Cardiac fibroblast (primary cell): ENCODE data around the gene RBMS1.

Experiments
- DNase-seq, 2 donors: peaks; one replicate each; pipeline versions ENCODE4 v3.0.0 to v3.0.0-alpha.2; 2010; ENCODE audit warnings: low read depth in 2 of 2
- H3K4me3 ChIP-seq, 2 donors: replicated peaks in 1 of 2; 1 replicate in 1 of 2; 2 replicates in 1 of 2; pipeline ENCODE4 v1.5.1; 2011; ENCODE audit warnings: low read depth in 2 of 2, low read length in 2 of 2, mild to moderate bottlenecking in 2 of 2, moderate library complexity in 1 of 2
- CTCF ChIP-seq: IDR thresholded peaks from one replicate; pipeline ENCODE4 v1.5.1; 2011; ENCODE audit warnings: low read depth, mild to moderate bottlenecking, low read length, inconsistent platforms

Gene RBMS1

GRCh38 chr2:160380000-160380570, 113.5 kb downstream of the RBMS1 start:
- TF ChIP-seq CTCF: no peak
- no peak for DNase-seq
- H3K4me3 ChIP-seq: peak overlapping the region in 1 of 2 donors; percentile 13

DNA sequence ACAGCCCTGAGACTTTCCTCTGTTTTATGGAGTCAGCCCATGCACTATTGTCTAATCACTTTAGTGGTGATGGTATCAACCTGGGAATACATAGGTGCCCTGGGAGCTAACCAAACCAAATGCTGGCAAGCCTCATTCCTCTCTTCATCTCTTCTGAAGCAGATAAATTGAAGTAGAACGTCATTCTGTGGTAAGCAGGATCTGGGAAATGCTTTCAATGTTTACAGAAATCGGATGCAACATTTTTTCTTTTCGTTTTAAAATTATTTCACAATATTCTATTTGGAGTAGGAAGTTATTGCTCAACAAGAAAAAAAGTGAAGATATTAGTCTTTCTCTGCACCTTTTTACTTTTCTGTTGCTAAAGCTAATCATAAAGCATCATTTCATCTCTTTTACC, 114.2 kb downstream of the RBMS1 start:
- no peak for TF ChIP-seq CTCF
- peak; percentile 92 to 95 for DNase-seq
- H3K4me3 ChIP-seq: peak overlapping the region in 1 of 2 donors; percentile 13

DNA sequence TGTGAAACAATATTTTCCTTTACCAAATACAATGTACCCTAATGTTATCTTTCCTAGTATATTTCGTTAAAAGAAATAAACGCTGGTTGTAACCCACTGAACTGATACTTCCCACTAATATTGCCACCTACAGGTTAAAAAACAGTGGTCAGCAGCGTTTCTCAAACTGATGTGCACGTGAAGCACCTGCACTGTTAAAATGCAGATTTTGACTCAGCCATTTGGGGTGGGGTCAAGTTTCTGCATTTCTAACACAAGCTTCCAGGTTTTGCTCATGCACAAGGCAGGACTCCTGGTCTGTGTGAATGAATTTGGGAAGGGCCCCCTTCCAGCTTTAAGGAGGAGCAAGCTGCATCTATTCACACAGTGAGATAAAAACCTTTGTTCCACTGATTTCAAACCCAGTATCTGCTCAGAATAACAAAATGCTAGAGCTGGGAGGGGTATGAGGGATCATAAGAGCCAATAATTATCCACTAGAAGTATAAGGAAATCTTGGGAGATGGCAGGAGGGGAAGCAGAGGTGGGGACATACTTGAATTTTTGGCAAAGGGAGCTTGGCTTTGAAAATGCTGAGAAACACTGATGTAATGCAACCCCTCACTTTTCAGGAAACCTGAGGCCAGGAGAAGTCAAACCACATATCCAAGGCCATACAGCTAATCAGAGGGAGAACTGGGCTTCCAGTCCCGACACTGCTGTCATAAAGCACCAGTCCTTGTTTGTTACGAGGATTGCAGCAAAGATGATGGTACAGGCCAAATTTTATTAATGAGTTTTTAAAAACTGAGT, 116.2 kb downstream of the RBMS1 start:
- peak; percentile 54 to 71 for DNase-seq
- TF ChIP-seq CTCF: peak; percentile 6
- H3K4me3 ChIP-seq: no peak overlapping the region

DNA sequence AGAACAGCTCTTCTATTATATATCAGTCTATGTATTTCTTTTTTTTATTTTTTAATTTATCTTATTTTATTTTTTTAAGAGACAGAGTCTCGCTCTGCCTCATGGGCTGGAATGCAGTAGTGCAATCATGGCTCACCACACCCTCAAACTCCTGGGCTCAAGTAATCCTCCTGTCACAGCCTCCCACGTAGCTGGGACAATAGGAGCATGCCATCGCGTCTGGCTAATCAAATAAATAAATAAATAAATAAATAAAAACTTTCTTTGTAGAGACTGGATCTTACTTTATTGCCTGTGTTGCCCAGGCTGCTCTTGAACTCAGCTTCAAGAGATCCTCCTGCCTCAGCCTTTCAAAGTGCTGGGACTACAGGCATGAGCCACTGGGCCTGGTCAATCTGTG, 117.0 kb downstream of the RBMS1 start:
- DNase-seq: peak; percentile 82 to 94

GRCh38 chr2:160375802-160376469, 117.7 kb downstream of the RBMS1 start:
- no peak for TF ChIP-seq CTCF
- DNase-seq: peak; percentile 87
- peak overlapping the region in 1 of 2 donors; percentile 16 for H3K4me3 ChIP-seq

More for the DNA sequence above, 117.0 kb downstream of the RBMS1 start:
- TF ChIP-seq CTCF: no peak
- no peak overlapping the region for H3K4me3 ChIP-seq

GRCh38 chr2:160375037-160375436, 118.6 kb downstream of the RBMS1 start:
- TF ChIP-seq CTCF: no peak
- DNase-seq: peak; percentile 78 to 80

More at GRCh38 chr2:160375037-160375436, 118.6 kb downstream of the RBMS1 start:
- H3K4me3 ChIP-seq: peak overlapping the region in 1 of 2 donors; percentile 16
